K562 (cell line): ENCODE results near the gene MMP24OS. TPM values are rescaled to one million over a fixed set of nuclear protein-coding genes. Genes with fewer than 3 reads are reported as not detected.

Experiments
- ATF7 ChIP-seq: fragments of 450-650 bp; IDR thresholded peaks from 2 replicates; pipeline ENCODE4 v1.7.1; 2014; ENCODE audit warnings: mild to moderate bottlenecking, moderate library complexity
- CEBPG ChIP-seq, 3 experiments: fragments of 200-800 bp in 1 of 3; sonication (Bioruptor generic) in 1 of 3; sonication (generic) in 1 of 3; formaldehyde crosslinking in 1 of 3; IDR thresholded peaks in 2 of 3; conservative IDR thresholded peaks in 1 of 3; 2 replicates each; pipeline versions ENCODE4 v1.6.1 to v1.8.0; 2016 to 2022; ENCODE audit warnings: missing compliant biosample characterization in 2 of 3, missing genetic modification characterization in 2 of 3, mild to moderate bottlenecking in 1 of 3, missing genetic modification reagents in 1 of 3
- CHCHD3 ChIP-seq: fragments of 250-450 bp; sonication (Bioruptor Pico); IDR thresholded peaks from 2 replicates; pipeline ENCODE4 v2.1.2; 2022; ENCODE audit warnings: mild to moderate bottlenecking
- CTCF ChIP-seq, 3 experiments: IDR thresholded peaks in 2 of 3; conservative IDR thresholded peaks in 1 of 3; 2 replicates each; pipeline ENCODE4 v1.5.1; 2011 to 2012; ENCODE audit warnings: low read length in 3 of 3, mild to moderate bottlenecking in 3 of 3, control low read depth in 2 of 3, improper control_type of control experiment in 1 of 3, inconsistent platforms in 1 of 3, low read depth in 1 of 3, mixed read lengths in 1 of 3, moderate library complexity in 1 of 3; ENCODE audit not compliant: insufficient read depth in 2 of 3
- IRF1 ChIP-seq: sonication (generic); formaldehyde crosslinking; IDR thresholded peaks from 2 replicates; pipeline ENCODE4 v1.8.0; 2022; ENCODE audit warnings: missing genetic modification reagents, mild to moderate bottlenecking, borderline replicate concordance
- JUN ChIP-seq, 2 experiments: sonication (generic) in 1 of 2; formaldehyde crosslinking in 1 of 2; IDR thresholded peaks; 2 replicates each; pipeline versions ENCODE4 v1.6.1 to v1.8.0; 2012 to 2022; ENCODE audit warnings: borderline replicate concordance in 2 of 2, mild to moderate bottlenecking in 2 of 2, improper control_type of control experiment in 1 of 2, low read depth in 1 of 2, low read length in 1 of 2, missing genetic modification reagents in 1 of 2
- JUNB ChIP-seq: fragments of 450-650 bp; formaldehyde crosslinking; conservative IDR thresholded peaks from 2 replicates; pipeline ENCODE4 v1.4.0; 2020; ENCODE audit warnings: mild to moderate bottlenecking
- JUND ChIP-seq, 2 experiments: IDR thresholded peaks; 2 replicates in 1 of 2; 3 replicates in 1 of 2; pipeline ENCODE4 v1.6.1; 2011; ENCODE audit warnings: borderline replicate concordance in 2 of 2, low read depth in 2 of 2, low read length in 2 of 2, improper control_type of control experiment in 1 of 2, missing biosample characterization in 1 of 2, missing genetic modification characterization in 1 of 2, missing genetic modification reagents in 1 of 2
- MAX ChIP-seq: sonication (generic); formaldehyde crosslinking; IDR thresholded peaks from 2 replicates; pipeline ENCODE4 v1.9.0; 2022; ENCODE audit warnings: mild to moderate bottlenecking, missing genetic modification reagents
- PRPF4 ChIP-seq: fragments of 200-400 bp; formaldehyde crosslinking; IDR thresholded peaks from one replicate; pipeline ENCODE4 v1.6.1; 2017; ENCODE audit warnings: low read length, low read depth, mild to moderate bottlenecking; ENCODE audit not compliant: insufficient read depth, poor library complexity, severe bottlenecking
- RAD51 ChIP-seq: fragments of 450-650 bp; IDR thresholded peaks from 2 replicates; pipeline ENCODE4 v1.7.1; 2016; ENCODE audit warnings: low read depth, mild to moderate bottlenecking, borderline replicate concordance
- RBFOX2 ChIP-seq: fragments of 200-400 bp; formaldehyde crosslinking; IDR thresholded peaks from 2 replicates; pipeline ENCODE4 v1.6.1; 2017; ENCODE audit warnings: low read depth, mild to moderate bottlenecking, low read length, moderate library complexity
- SETDB1 ChIP-seq: IDR thresholded peaks from one replicate; pipeline ENCODE4 v1.6.1; 2012; ENCODE audit warnings: low read length, control low read depth, inconsistent platforms
- SRSF1 ChIP-seq: fragments of 200-400 bp; formaldehyde crosslinking; IDR thresholded peaks from 2 replicates; pipeline ENCODE4 v1.6.1; 2017; ENCODE audit warnings: mild to moderate bottlenecking, low read depth, low read length, moderate library complexity
- SRSF3 ChIP-seq: fragments of 200-400 bp; formaldehyde crosslinking; IDR thresholded peaks from 2 replicates; pipeline ENCODE4 v1.6.1; 2016; ENCODE audit warnings: mild to moderate bottlenecking, low read length, moderate library complexity; ENCODE audit not compliant: insufficient read depth
- SUPT5H ChIP-seq: fragments of 450-650 bp; IDR thresholded peaks from 2 replicates; pipeline ENCODE4 v1.6.1; 2016
- TBP ChIP-seq: optimal IDR thresholded peaks from 2 replicates; pipeline ENCODE3; 2011; ENCODE audit warnings: low read depth, low read length, improper control_type of control experiment
- UBTF ChIP-seq, 2 experiments: IDR thresholded peaks; 2 replicates each; pipeline ENCODE4 v1.6.1; 2012; ENCODE audit warnings: improper control_type of control experiment in 2 of 2, low read depth in 2 of 2, low read length in 2 of 2, borderline replicate concordance in 1 of 2
- polyA plus RNA-seq, 8 experiments: library from polyadenylated mRNA; depleted of rRNA in 4 of 8; stranded (reverse) in 5 of 8; unstranded in 3 of 8; fragments of >200 nt; fragmentation: Nextera tagmentation in 2 of 8; fragmentation: Illumina TruSeq in 1 of 8; extraction: Ambion mirVana in 2 of 8; extraction: Trizol in 1 of 8; gene quantifications; 2 replicates each; pipeline versions ENCODE4 v1.2.1 to v1.2.3, GENCODE V29; 2011 to 2014; ENCODE audit warnings: inconsistent platforms in 1 of 8, missing spikeins in 1 of 8
- total RNA-seq, 7 experiments: library from RNA; depleted of rRNA in 6 of 7; stranded (reverse); fragments of >200 nt in 6 of 7; fragmentation: Illumina TruSeq in 2 of 7; extraction: Trizol in 2 of 7; gene quantifications; 2 replicates each; pipeline versions ENCODE4 v1.2.1 to v1.2.3, GENCODE V29; 2011 to 2021; ENCODE audit warnings: low replicate concordance in 1 of 7

The MMP24OS gene
- total and polyA plus RNA-seq, 9 of the 15 experiments (the other 6 are each of a cell fraction or from before 2014, with no cell fraction given) = 0.92 to 41.5 (median 11.4) TPM

GRCh38 chr20:35271073-35271882 is 6.6 kb downstream of the MMP24OS start (continued):
- TF ChIP-seq CTCF (IDR thresholded peaks at IDR 0.05 in 2 of 3, conservative IDR thresholded peaks at IDR 0.05 in 1 of 3; ENCODE audit: insufficient read depth in 2 of 3, low read depth in 1 of 3, low read length in 3 of 3) (peak in 2 of 3 experiments; percentile 16 to 44; a peak in 3 of 6 replicates), JUNB (CRISPR knock-in tag) (no peak), TBP (peak; percentile 31), MAX (CRISPR knock-in tag) (peak; percentile 33; the same call in 1 of the 2 replicates), RAD51 (peak; percentile 75), CEBPG (CRISPR knock-in tag; IDR thresholded peaks at IDR 0.05) (0 out of 2 replicates have a peak, but pooled peaks have one; percentile 24), CEBPG (tag; conservative IDR thresholded peaks at IDR 0.05 in 1 of 2, IDR thresholded peaks at IDR 0.05 in 1 of 2) (no peak), UBTF (IDR thresholded peaks at IDR 0.05; ENCODE audit: borderline replicate concordance in 1 of 2, low read depth in 2 of 2, low read length in 2 of 2) (peak in 1 of 2 experiments; percentile 78; a peak in 1 of 4 replicates), SRSF1 (no peak), RBFOX2 (peak; percentile 38; the same call in 1 of the 2 replicates), SUPT5H (peak; percentile 40; the same call in 1 of the 2 replicates), SRSF3 (no peak), IRF1 (CRISPR knock-in tag) (no peak), JUND (IDR thresholded peaks at IDR 0.05; ENCODE audit: borderline replicate concordance, low read depth, low read length) (peak; percentile 86), JUND (tag; IDR thresholded peaks at IDR 0.05; ENCODE audit: borderline replicate concordance, low read depth, low read length) (peak; percentile 79; the same call in 2 of the 3 replicates), PRPF4 (no peak), JUN (IDR thresholded peaks at IDR 0.05; ENCODE audit: borderline replicate concordance, low read depth, low read length) (peak; percentile 85), JUN (CRISPR knock-in tag; IDR thresholded peaks at IDR 0.05; ENCODE audit: borderline replicate concordance) (no peak), CHCHD3 (no peak), SETDB1 (peak; percentile 15), ATF7 (peak; percentile 85)
